HS-5 (cell line): ENCODE data around the gene PLXDC1.
"Not testable (repeated sequence)": the region's sequence is repeated elsewhere in the genome, so short reads cannot be mapped to it uniquely, and the experiment has no call there.

Experiments used
- DNase-seq: peaks from one replicate; pipeline ENCODE4 v3.0.0-alpha.2; 2012; ENCODE audit warnings: low read depth

The PLXDC1 gene

DNA sequence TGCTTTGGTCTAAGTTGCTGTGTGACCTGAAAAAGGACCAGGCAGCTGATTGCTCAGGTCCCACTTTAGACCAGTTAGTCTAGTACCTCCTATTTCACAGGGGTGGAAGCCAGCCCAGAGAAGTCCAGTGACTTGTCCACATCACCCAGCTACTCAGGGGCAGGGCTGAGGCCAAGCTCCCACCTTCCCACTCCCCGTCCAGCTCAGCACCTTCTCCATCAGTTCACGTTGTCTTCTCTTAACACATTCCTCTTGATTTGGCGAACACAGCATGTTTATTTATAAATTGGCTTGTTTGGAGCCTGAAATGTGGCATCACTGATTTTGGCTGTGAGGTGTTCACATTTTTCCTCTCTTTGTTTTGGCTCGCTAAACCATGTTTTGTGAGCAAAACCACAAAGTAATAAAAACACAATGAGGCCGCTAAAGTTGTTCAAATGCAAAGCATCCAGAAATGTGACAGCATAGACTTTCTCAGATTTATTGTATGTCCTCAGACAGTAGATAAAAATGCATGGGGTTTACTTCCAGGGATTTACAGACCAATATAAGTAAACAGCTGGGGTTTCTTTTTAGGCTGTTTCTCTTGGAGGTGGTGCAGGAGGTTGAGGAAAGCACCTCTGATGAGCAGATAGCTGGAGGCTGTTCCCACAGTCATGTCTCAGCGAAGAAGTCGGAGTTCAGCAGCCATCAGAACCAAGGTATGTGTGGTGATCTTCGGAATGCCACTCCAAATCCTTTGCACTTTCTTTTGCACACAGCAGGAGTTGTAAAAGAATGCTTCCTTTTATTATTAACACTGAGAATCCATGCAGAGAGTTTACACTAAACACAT is 88.4 kb downstream of the PLXDC1 start:
- no peak for DNase-seq

DNA sequence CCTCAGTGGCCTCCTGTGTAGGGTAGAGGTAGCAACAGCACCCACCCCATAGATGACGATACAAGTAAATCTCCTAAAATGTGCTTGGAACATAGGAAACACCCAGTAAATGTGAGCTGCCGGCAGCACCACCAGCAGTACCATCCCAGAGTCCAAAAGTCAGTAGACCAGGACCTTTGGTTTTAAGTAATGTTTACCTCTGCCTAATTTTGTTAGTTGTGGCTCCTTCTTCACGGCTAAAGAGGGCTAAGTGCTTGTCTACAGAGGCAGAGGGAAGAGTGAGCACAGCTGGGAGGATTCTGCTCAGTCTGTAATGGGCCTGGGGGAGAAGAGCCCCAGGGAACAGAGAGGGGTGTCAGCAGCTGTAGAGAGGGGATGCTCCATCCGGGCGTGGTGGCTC is 92.9 kb downstream of the PLXDC1 start:
- DNase-seq = no peak

DNA sequence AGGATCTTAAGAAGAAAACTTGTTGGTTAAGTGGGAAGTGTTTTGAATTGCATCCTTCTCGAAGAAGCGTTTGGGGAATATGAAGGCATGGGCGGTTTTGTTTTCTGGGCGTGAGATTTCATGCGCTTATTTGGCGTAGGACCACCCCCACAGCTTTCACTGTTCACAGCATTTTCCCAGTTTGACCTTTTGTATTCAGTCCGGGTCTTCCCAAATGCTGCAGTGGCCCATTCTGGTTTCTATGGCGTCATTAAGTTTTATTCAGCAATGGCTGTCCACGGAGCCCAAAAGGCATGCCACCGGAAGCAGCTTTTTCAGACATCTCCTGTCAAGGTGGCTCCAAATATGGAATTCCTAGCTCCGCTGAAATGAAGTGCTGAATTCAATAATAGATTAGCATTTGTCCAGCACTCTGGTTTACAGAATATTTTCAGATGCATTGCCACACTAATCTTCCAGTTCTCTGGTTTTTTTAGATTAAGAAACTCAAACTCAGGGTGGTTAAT is 93.7 kb downstream of the PLXDC1 start:
- no peak for DNase-seq

DNA sequence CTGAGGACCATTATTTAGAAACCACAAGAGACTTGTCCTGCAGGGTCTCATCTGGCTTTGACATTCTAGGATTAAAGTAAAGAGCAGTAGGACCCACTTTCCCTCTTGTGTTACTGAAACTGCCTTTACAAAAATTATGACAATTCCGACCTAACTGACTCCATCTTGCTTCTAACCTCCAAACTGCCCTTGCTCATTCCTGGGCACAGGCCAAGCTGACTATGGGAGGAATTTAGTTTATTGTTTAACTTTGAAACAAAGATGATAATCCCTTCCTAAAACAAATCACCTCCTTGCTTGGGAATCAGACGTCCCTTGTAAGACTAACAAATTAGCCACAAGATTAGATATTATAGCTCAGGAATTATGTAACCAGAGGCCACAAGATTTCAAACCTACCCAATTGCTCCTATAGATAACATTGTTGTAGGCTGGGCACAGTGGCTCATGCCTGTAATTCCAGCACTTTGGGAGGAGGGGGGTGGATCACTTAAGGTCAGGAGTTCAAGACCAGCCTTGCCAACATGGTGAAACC is 97.3 kb downstream of the PLXDC1 start:
- DNase-seq = no peak

DNA sequence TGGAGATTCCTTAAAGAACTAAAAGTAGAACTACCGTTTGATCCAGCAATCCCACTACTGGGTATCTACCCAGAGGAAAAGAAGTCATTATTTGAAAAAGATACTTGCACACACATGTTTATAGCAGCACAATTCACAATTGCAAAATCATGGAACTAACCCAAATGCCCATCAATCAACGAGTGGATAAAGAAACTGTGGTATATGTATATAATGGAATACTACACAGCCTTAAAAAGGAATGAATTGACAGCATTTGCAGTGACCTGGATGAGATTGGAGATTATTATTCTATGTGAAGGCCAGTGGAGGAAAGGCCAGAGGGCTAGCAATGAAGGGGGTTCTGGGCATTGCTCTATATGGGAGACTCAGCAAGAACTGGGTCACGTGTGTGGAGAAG is 99.0 kb downstream of the PLXDC1 start:
- DNase-seq = not testable (repeated sequence)

DNA sequence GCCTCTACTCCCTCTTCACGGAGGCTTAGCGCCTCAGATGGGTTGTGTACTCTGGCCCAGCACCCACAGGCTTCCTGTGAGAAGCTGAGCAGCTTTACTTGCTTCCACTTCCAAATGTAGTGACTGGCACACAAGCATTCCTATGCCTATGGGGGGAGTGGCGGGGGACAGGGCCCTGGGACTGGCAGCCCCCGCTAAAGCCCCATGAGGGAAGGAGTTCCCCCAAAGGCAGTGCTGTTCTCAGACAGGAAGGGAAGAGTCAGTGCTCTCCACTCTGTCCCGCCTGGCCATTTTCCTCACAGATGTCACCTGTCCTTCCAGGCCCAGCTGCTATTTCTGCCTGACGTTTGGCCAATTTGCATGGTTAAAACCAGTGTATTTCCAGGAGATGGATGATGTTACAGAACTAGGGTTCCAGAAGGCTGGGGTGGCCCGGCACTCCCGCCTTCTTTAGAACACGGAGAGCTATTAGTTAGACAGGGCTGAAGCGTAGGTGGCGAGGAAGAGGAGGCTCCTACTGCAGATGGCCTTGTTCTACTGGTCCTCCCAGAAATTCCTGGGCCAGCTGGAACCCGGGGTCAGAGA is 100.3 kb downstream of the PLXDC1 start:
- no peak for DNase-seq

DNA sequence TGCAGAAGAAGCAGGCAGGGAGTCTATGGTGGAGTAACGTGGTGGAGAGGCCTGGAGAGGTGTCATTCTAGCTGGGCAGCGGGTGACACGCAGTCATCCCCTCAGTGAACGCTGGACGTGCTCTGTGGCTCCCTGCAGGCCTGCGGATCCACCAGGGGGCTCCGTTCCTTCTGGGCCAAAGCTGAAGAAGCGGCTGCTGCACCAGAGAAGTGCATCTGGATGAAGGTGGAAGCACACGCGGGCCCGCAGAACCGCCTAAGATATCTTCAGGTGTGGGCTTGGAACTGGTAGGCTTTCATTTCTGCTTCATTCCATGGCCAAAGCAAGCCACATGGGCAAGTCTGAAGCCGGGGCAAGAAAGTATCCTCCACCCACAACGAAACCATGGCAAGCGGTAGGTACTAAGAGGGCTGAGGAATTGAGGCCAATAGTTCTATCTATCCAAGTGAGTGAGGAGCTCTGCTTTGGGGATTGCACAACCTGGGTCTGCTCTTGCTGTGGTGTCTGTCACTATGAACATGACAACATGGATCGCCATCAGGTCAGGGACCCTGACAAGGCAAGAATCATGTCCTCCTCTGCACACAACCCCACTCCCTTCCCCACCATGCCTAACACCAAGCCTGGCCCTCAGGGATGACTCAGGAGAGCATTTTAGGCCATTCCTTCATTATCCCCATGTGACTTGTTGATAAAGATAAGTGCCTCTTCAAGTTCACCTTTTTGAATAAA is 105.3 kb downstream of the PLXDC1 start:
- no peak for DNase-seq

DNA sequence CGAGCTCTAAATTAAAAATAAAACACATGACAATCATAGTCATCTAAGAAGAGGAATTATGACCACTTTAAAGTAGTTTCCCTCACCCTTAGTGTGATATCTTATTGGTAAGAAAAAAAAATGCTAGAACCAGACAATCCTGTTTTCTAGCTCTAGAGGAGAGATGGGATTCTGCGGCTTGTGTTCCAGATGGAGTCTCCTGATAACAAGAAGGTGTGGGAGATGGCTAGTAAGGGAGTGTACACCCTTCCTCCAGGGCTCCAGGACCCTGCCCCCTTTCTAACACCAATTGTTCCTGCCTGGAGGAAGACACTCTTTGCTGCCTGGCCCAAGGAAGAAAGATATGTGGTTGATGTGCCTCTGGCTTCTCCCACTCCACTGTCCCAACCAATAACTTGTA is 115.4 kb downstream of the PLXDC1 start:
- DNase-seq = no peak

DNA sequence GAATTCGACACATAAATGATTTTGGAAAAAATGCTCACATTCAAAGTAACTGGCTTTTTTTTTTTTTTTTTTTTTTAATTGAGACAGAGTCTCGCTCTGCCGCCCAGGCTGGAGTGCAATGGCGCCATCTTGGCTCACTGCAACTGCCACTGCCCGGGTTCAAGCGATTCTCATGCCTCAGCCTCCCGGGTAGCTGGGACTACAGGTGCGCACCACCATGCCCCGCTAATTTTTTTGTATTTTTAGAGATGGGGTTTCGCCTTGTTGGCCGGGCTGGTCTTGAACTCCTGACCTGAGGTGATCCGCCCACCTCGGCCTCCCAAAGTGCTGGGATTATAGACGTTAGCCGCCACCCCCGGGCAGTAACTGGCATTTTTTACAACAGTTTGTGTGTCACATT is 115.9 kb downstream of the PLXDC1 start:
- DNase-seq = not testable (repeated sequence)

DNA sequence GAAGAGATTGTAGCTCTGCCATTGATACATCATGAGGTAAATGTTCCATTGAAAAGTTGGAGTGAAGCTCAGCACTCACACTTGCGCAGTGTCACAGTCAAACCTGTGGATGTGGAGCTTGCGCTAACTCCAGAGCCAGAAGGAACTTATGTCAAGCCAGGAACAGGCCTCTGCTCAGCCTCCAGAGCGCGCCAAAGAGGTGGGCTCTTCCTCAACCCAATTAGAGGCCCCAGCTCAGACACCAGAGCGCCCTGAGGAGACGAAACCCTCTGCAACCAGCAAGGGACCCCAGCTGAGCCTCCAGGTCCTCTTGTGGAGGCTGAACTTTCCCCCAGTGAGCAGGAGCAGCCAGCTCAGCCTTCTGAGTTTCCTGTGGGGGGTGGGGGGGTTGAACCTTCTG is 122.7 kb downstream of the PLXDC1 start:
- DNase-seq = no peak

DNA sequence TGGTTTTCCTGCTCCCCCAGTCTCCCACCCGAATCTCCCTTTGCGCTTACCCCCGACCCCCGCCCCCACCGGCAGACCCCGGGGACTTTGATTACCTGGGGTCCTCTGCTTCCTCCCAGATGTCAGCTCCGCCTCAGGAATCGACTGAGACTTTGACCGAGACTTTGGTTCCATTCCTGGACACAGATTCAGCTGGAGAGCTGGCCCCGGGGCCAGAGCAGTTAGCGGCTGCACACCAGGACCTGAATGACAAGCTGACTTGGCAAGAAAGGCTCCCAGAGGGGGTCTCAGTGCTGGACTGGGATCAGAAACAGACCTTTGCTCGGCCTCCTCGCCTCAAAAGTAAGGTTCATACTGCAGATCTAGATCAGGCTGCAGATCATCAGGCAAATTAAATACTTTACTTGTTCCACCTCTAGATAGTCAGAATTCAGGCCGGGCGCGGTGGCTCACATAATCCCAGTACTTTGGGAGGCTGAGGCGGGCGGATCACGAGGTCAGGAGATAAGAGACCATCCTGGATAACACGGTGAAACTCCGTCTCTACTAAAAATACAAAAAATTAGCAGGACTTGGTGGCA is 123.9 kb downstream of the PLXDC1 start:
- DNase-seq = no peak

DNA sequence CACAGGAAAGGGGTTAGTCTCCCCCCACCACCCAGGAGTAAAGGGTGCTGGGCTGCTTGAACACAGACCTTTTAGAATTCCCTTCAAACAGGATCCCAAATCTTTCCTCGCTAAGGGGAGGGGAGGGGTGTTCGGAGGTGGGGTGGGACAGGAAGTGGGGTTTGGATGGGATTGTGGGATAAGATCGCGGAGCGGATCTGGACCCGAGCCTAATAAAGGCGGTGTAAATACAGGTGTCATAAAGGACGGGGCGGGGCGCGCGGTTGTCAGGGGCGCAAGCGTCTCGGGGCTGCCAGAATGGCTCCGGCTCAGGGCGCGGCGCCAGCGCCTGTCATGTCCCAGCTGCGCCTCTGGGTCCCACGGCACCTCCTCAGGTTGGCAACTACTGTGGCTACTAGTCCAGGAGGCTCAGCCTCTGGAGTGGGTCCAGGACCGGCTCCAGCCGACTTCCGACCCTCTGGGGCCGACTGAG is 124.4 kb downstream of the PLXDC1 start:
- DNase-seq = no peak

DNA sequence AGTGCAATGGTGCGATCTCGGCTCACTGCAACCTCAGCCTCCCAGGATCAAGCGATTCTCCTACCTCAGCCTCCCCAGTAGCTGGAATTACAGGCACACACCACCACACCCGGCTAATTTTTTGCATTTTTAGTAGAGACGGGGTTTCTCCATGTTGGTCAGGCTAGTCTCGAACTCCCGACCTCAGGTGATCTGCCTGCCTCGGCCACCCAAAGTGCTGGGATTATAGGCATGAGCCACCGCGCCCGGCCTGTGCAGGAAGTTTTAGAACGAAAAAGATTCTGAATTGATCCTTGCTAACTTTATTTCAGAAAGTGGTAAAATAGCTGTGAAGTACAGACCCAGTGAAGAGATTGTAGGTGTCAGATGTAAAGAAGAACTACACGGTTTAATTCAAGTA is 125.1 kb downstream of the PLXDC1 start:
- not testable (repeated sequence) for DNase-seq

DNA sequence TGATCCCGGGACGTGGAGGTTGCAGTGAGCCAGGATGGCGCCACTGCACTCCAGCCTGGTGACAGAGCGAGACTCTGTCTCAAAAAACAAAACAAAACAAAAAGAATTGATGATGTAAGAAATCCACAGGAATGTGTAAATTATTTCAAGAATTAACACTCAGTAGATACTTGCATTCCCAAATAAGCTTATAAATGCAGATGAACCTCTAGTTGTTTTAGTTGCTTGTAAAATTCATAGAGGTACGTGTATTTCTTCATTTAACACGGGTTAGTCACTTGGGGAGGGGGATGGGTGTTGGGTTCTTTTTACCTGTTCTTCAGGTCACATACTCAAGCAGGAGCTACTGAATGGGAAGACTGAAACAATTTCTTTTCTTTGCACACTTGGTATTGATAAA is 128.5 kb downstream of the PLXDC1 start:
- no peak for DNase-seq

DNA sequence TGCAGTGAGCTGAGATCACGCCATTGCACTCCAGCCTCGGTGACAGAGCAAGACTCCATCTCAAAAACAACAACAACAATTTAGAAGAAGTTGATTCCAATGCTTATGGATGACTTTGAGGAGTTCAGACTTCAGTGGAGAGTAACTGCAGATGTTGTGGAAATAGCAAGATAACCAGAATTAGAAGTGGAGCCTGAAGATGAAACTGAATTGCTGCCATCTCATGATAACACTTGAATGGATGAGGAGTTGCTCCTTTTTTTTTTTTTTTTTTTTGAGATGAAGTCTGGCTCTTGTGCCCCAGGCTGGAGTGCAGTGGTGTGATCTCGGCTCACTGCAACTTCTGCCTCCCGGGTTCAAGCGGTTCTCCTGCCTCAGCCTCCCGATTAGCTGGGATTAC is 131.4 kb downstream of the PLXDC1 start:
- DNase-seq = not testable (repeated sequence)

DNA sequence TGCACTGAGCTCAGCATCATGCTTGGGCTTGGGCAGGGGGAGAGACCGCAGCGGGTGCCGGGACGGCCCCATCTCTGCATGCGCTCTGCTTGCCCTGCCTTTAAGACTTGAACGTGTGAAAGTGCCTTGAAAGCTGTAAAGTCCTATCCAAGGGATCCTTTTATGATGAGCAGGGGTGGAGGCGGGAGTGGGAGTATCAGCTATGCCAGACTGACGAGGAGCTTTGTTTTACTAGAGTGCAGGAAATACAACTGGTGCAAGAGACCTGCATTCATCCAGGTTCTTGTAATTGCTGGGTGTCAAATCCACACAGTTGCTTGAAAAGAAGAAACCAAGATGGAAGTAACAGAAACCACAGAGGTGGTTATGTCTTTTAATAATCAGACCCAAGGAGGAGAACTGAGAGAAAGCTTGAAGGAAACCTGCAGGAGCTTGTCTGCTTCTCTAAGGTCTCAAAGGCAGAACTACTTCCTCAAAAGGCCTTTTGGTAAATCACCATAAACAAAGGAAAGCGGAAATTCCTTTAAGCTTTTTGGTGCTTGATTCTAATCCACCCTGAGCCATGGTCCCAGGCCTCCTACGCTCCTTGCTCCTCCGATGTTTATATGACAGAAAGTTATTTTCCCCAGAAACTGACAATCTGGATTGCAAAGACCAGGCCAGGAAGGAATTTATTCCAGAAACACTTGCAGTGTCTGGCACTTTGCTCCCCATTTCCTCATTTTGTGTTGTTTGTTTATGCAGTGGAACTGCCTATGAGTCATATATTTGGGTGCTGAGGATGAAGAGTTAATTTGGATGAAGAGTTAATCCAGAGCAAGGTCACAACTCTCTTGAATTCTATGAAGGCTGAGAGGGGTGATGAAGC is 132.9 kb downstream of the PLXDC1 start:
- DNase-seq = no peak

DNA sequence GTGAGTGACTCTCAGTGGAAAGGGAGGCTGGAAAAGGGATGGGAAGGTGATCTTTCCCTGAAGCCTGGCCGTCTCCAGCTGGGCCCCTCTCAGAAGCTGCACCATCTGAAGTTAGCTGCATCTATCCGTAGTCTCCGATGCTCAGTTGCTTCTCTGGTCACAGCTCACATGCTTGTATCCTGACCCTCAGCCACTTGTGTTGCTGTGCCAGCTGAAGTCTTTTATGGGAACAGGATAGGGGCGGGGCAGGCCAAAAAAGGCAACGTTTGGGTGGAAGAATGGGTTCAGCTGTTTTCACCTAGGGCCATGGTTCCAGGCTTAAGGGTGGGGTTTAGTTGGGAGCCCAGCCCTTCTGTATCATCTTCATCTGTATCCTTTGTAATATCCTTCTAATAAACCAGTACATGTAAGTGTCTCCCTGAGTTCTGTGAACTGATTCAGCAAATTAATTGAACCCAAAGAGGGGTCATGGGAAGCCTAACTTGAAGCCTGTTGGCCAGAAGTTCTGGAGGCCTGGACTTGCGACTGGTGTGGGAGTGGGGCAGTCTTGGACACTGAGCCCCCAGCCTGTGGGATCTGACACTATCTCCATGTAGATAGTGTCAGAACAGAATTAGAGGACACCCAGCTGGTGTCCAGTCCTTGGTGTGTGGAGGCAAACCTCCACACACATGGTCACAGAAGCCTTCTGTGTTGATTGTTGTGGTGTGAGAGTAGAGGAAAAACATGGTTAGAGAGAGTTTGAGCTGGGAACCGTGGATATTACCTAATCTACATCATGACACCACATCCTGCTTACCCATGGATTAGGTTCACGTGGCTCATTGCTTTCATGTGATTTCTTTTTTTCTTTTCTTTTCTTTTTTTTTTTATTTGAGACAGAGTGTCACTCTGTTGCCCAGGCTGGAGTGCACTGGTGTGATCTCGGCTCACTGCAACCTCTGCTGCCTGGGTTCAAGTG is 135.0 kb downstream of the PLXDC1 start:
- DNase-seq = no peak

DNA sequence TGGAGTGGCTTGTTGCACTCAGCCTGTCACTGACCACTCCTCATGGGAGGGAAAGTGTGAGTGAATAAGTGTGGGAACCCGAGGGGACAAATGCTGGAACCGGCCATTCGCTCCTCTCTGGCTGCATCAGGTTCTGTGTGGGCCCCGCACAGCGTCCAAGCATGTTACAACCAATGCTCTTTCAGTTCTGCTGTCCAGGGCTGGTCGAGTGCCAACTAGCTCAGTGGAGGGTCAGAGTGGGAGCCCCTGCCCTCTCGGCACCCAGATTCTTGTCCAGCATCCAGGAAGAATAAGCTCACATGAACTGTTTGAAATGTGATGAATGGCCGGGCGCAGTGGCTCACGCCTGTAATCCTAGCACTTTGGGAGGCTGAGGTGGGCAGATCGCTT is 135.9 kb downstream of the PLXDC1 start:
- no peak for DNase-seq

DNA sequence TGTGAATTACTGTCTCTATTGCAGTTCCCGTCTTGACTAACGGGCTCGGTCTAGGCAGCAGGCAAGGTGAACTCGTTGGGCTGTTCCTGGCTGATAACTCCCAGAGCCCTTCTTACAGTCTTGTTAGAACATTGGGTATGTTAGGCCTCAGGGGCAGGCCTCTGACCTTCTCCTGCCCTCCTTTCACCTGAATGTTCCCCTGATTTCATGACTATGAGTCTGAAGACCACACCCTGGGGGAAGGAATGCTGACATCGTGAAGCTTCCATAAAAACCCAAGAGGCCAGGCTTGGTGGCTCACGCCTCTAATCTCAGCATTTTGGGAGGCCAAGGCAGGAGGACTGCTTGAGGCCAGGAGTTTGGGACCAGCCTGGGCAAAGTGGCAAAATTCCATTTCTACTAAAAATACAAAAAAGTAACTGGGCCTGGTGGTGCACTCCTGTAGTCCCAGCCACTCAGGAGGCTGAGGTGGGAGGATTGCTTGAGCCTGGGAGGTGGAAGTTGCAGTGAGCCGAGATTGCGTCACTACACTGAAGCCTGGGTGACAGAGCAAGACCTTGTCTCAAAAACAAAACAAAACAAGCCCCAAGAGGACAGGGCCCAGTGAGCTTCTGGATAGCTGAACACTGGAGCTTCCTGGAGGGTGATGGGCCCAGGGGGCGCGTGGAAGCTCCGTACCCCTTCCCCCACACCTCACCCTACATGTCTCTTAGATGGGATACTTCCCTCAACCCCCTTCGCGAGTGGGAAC is 136.5 kb downstream of the PLXDC1 start:
- DNase-seq = no peak
